HL-60 (cell line): ENCODE data around the gene SART1.
"Not testable (repeated sequence)": the region's sequence is repeated elsewhere in the genome, so short reads cannot be mapped to it uniquely, and the experiment has no call there.

Source experiments
- DNase-seq, 2 experiments: peaks; one replicate each; pipeline ENCODE4 v3.0.0-alpha.2; 2010 to 2020; ENCODE audit warnings: low read depth in 1 of 2, low spot score in 1 of 2
- H3K27ac ChIP-seq: fragments of 250-450 bp; sonication (Bioruptor Pico); replicated peaks from 2 replicates; pipeline ENCODE4 v1.5.1; 2020; ENCODE audit warnings: mild to moderate bottlenecking, moderate library complexity
- H3K27me3 ChIP-seq: fragments of 250-450 bp; sonication (Bioruptor Pico); 2 replicates; pipeline ENCODE4 v1.5.1; 2021; ENCODE audit warnings: mild to moderate bottlenecking, moderate library complexity; ENCODE audit not compliant: insufficient read depth, poor library complexity, severe bottlenecking
- H3K4me3 ChIP-seq: replicated peaks from 2 replicates; pipeline ENCODE4 v1.5.1; 2011; ENCODE audit warnings: mild to moderate bottlenecking, control low read depth, low read length; ENCODE audit not compliant: insufficient read depth
- GABPA ChIP-seq: IDR thresholded peaks from 2 replicates; pipeline ENCODE4 v1.6.1; 2012; ENCODE audit warnings: low read depth
- POLR2AphosphoS5 ChIP-seq: IDR thresholded peaks from 2 replicates; pipeline ENCODE4 v1.6.1; 2012; ENCODE audit warnings: low read depth
- SPI1 ChIP-seq: IDR thresholded peaks from 2 replicates; pipeline ENCODE4 v1.6.1; 2012; ENCODE audit warnings: low read depth, mild to moderate bottlenecking, borderline replicate concordance
- TF ChIP-seq, protein P1 (sequence below): IDR thresholded peaks from 2 replicates; pipeline ENCODE4 v1.6.1; 2012; ENCODE audit warnings: low read depth; ENCODE audit not compliant: insufficient replicate concordance
- TF ChIP-seq, protein P2 (sequence below): IDR thresholded peaks from one replicate; pipeline ENCODE4 v1.5.1; 2011; ENCODE audit warnings: low read length, control low read depth, inconsistent platforms; ENCODE audit not compliant: insufficient read depth

SART1 gene

DNA sequence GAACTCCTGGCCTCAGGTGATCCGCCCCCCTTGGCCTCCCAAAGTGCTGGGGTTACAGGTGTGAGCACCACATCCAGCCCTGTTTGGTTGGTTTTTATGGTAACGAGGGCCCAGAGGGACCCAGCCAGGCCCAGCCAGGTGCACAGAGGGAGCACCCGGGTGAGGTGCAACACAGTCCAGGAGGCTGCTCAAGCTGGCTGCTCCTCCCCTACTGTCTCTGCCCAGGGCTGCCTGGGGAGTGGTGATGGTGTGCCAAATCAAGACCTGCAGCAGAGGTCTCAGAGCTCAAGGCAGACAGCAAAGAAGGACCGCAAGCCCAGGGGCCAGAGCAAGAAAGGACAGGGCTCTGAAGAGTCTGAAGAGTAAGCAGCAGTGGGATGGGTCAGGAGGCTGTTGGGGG lies 14.9 kb upstream of the SART1 start:
- TF ChIP-seq, protein P1, sequence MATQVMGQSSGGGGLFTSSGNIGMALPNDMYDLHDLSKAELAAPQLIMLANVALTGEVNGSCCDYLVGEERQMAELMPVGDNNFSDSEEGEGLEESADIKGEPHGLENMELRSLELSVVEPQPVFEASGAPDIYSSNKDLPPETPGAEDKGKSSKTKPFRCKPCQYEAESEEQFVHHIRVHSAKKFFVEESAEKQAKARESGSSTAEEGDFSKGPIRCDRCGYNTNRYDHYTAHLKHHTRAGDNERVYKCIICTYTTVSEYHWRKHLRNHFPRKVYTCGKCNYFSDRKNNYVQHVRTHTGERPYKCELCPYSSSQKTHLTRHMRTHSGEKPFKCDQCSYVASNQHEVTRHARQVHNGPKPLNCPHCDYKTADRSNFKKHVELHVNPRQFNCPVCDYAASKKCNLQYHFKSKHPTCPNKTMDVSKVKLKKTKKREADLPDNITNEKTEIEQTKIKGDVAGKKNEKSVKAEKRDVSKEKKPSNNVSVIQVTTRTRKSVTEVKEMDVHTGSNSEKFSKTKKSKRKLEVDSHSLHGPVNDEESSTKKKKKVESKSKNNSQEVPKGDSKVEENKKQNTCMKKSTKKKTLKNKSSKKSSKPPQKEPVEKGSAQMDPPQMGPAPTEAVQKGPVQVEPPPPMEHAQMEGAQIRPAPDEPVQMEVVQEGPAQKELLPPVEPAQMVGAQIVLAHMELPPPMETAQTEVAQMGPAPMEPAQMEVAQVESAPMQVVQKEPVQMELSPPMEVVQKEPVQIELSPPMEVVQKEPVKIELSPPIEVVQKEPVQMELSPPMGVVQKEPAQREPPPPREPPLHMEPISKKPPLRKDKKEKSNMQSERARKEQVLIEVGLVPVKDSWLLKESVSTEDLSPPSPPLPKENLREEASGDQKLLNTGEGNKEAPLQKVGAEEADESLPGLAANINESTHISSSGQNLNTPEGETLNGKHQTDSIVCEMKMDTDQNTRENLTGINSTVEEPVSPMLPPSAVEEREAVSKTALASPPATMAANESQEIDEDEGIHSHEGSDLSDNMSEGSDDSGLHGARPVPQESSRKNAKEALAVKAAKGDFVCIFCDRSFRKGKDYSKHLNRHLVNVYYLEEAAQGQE: no peak
- no peak for TF ChIP-seq SPI1
- TF ChIP-seq GABPA: no peak
- TF ChIP-seq, protein P2, sequence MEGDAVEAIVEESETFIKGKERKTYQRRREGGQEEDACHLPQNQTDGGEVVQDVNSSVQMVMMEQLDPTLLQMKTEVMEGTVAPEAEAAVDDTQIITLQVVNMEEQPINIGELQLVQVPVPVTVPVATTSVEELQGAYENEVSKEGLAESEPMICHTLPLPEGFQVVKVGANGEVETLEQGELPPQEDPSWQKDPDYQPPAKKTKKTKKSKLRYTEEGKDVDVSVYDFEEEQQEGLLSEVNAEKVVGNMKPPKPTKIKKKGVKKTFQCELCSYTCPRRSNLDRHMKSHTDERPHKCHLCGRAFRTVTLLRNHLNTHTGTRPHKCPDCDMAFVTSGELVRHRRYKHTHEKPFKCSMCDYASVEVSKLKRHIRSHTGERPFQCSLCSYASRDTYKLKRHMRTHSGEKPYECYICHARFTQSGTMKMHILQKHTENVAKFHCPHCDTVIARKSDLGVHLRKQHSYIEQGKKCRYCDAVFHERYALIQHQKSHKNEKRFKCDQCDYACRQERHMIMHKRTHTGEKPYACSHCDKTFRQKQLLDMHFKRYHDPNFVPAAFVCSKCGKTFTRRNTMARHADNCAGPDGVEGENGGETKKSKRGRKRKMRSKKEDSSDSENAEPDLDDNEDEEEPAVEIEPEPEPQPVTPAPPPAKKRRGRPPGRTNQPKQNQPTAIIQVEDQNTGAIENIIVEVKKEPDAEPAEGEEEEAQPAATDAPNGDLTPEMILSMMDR: no peak
- TF ChIP-seq POLR2AphosphoS5: no peak
- no peak for DNase-seq
- no peak overlapping the region for H3K27ac ChIP-seq
- no peaks in the 10 kb centered on the region for H3K27me3 ChIP-seq
- no peak overlapping the region for H3K4me3 ChIP-seq

DNA sequence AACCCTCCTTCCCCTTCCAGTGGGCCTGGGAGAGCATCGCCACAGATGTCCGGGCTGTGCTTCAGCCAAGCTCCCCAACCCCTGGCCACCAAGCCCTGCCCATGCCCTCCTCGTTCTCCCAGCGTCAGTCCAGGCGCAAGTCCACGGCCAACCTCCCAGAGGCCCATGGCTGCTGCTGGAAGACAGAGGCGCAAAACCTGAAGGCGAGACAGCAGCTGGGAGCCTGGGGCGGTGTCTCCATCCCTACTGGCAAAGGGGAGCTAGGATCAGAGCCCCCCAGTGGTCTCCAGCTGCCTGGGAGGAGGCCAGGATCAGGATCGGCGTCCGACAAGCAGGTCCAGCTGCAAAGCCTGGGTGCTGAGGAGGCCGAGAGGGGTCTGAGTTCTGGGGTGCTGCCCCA lies 14.4 kb upstream of the SART1 start:
- no peak overlapping the region for H3K27ac ChIP-seq
- TF ChIP-seq POLR2AphosphoS5 (no peak), SPI1 (no peak), GABPA (no peak)
- TF ChIP-seq, protein P2: no peak
- TF ChIP-seq, protein P1: no peak
- DNase-seq: no peak
- H3K4me3 ChIP-seq: no peak overlapping the region
- no peaks in the 10 kb centered on the region for H3K27me3 ChIP-seq

DNA sequence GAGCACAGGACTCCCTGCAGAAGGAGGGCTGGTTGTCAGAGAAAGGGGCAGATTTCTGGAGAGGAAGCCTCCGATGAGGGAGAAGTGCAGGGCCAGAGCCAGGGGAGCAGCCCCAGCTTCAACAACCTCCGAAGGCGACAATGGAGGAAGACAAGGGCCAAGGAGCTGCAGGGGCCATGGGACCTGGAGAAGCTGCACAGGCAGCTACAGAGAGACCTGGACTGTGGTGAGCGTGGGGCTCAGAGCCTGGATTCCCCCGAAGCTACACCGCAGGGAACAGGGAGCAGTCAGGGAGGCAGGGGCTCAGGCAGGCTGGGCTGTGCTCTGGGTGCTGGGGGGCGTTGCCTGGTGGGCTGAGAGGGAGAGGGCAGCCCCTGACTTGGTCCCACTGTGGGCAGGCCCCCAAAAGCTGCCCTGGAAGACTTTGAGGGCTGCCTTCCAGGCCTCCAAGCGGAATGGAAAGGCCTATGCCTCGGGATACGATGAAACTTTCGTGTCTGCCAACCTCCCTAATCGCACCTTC lies 13.9 kb upstream of the SART1 start:
- Histone ChIP-seq H3K27ac (no peak overlapping the region), H3K4me3 (no peak overlapping the region), H3K27me3 (no peaks in the 10 kb centered on the region)
- TF ChIP-seq, protein P2: no peak
- TF ChIP-seq, protein P1: no peak
- TF ChIP-seq SPI1 (no peak), GABPA (no peak), POLR2AphosphoS5 (no peak)
- DNase-seq: no peak

DNA sequence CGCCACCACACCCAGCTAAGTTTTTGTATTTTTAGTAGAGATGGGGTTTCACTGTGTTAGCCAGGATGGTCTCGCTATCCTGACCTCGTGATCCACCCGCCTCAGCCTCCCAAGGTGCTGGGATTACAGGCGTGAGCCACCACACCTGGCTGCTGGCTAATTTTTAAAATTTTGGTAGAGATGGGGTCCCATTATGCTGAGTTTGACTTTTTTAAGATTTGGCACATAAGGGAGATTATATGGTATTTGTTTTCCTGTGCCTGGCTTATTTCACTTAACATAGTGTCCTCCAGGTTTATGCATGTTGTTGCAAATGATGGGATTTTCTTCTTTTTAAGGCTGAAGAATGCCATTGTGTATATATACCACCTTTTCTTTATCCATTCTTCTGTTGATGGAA lies 10.8 kb upstream of the SART1 start:
- DNase-seq, H3K27me3 ChIP-seq, H3K4me3 ChIP-seq, H3K27ac ChIP-seq: not testable (repeated sequence)

DNA sequence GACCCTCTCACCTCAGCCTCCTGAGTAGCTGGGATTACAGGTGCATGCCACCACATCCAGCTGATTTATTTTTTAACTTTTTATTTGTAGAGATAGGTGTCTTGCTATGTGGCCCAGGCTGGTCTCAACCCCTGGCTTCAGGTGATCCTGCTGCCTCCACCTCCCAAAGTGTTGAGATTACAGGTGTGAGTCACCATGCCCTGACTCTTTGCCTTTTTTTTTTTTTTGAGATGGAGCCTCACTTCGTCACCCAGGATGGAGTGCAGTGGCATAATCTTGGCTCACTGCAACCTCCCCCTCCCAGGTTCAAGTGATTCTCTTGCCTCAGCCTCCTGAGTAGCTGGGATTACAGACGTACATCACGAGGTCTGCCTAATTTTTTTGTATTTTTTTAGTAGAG lies 9.9 kb upstream of the SART1 start:
- DNase-seq, H3K4me3 ChIP-seq, H3K27me3 ChIP-seq, H3K27ac ChIP-seq: not testable (repeated sequence)
